SK-N-MC (cell line): ENCODE results near the gene C19orf44.

Experiments used
- EZH2 ChIP-seq: fragments of 200-600 bp; sonication (generic); IDR thresholded peaks from one replicate; pipeline ENCODE4 v1.6.1; 2017; ENCODE audit warnings: antibody characterized with exemption
- FOXP2 ChIP-seq: optimal IDR thresholded peaks from 2 replicates; pipeline ENCODE3; 2011; ENCODE audit warnings: mild to moderate bottlenecking, moderate library complexity; ENCODE audit not compliant: insufficient read depth; ENCODE audit errors: extremely low read length, control extremely low read depth
- POLR2AphosphoS5 ChIP-seq: IDR thresholded peaks from 2 replicates; pipeline ENCODE4 v1.6.1; 2012; ENCODE audit warnings: mild to moderate bottlenecking, low read depth, low read length, borderline replicate concordance

DNA sequence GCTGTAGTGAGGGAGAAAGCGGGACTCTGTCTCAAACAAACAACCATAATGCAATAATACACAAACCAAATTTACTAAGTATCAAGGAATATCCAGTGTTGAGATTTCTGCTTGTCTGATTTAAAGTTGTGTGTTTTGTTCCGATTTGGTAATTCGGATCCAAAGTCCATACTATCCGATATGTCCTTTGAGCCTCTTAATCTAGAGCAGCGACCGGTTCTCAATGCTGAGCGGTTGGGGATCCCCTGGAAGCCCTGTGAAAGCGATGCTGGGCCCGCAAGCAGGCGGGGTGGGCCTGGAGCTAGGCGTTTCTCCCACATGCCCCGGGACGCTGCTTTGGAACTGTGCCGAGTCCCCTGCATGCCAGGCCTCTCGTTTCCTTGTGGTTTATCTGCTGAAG lies 20.2 kb downstream of the C19orf44 start:
- TF ChIP-seq POLR2AphosphoS5 (no peak), EZH2 (no peak), FOXP2 (no peak)
